Measurements from ENCODE around the gene CACNA1H.

CACNA1H gene

GRCh38 chr16:1153480-1154160 lies 714 bp downstream of the CACNA1H start:
- H3K4me3 ChIP-seq (ENCODE audit: low read depth, low read length), result peak overlapping the region; percentile 61
- peaks cover 43% of the 10 kb centered on the region for H3K27me3 ChIP-seq (ENCODE audit: control insufficient read depth, insufficient read depth, low read length)
- H3K36me3 ChIP-seq (ENCODE audit: control insufficient read depth, insufficient read depth, low read length), result no peaks in the 10 kb centered on the region
- H3K9ac ChIP-seq (ENCODE audit: low read length), result no peak overlapping the region
- peaks cover 15% of the 10 kb centered on the region for H3K4me1 ChIP-seq (ENCODE audit: control insufficient read depth, insufficient read depth, low read length)
- H3K9me3 ChIP-seq (ENCODE audit: control insufficient read depth, insufficient read depth, low read depth, low read length), result no peaks in the 10 kb centered on the region
- no peak overlapping the region for H3K27ac ChIP-seq (ENCODE audit: low read depth, low read length)

DNA sequence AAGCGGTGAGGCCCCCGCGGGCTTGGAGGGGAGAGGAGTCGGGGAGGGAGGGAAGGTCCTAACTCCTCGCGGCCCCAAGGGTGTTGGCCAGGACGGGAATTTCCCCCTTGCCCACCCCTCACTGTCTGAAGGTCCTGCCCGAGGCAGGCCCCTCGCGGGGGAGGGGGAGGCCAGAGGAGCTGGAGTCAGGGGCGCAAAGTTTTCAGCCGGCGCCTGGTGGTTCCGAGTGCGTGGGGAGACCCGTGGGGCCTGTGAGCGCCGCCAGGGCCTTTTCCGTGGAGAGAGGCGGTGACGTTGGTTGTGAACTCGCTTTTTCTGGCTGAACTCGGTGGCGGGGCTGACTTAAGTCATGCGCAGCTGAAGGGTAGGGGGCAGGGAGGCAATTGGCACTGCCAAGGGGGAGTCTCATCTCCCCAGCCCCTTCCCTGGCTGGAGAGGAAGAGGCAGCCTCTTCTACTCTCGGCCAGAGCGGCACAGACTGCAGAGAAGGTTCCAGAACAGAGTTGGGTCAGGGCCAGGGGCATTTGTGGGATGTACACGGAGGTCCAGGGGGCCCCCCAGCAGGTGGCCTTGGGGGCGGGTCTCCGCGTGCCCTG lies 1.5 kb downstream of the CACNA1H start:
- Histone ChIP-seq H3K4me1 (ENCODE audit: control insufficient read depth, insufficient read depth, low read length) (peaks cover 21% of the 10 kb centered on the region), H3K9ac (ENCODE audit: low read length) (no peak overlapping the region), H3K9me3 (ENCODE audit: control insufficient read depth, insufficient read depth, low read depth, low read length) (no peaks in the 10 kb centered on the region), H3K27ac (ENCODE audit: low read depth, low read length) (no peak overlapping the region), H3K36me3 (ENCODE audit: control insufficient read depth, insufficient read depth, low read length) (no peaks in the 10 kb centered on the region), H3K4me3 (ENCODE audit: low read depth, low read length) (peak overlapping the region; percentile 49), H3K27me3 (ENCODE audit: control insufficient read depth, insufficient read depth, low read length) (peaks cover 50% of the 10 kb centered on the region)

DNA sequence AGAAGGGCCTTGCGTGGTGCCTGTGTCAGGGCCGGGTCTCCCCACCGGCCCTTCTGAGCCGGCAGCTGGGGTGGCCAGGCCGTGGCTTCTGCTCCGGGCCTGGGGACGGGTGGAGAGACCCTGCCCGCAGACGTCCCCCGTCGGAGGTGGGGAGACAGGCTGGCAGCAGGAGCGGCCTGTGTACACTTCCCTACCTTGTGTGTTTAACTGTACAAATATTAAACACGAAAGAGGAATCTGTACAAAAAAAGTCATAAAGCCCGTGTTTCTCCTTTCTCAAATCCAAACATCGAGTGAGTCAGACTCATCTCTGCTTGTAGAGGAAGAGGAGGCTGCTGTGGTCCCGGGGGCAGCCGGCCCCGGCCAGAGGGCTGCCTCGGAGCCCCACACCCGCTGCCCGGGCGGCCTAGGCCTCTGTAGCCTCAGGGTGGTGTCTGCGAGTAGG lies 2.0 kb downstream of the CACNA1H start:
- Histone ChIP-seq H3K4me3 (ENCODE audit: low read depth, low read length) (no peak overlapping the region), H3K9me3 (ENCODE audit: control insufficient read depth, insufficient read depth, low read depth, low read length) (no peaks in the 10 kb centered on the region), H3K4me1 (ENCODE audit: control insufficient read depth, insufficient read depth, low read length) (peaks cover 26% of the 10 kb centered on the region), H3K9ac (ENCODE audit: low read length) (no peak overlapping the region), H3K36me3 (ENCODE audit: control insufficient read depth, insufficient read depth, low read length) (no peaks in the 10 kb centered on the region), H3K27ac (ENCODE audit: low read depth, low read length) (no peak overlapping the region), H3K27me3 (ENCODE audit: control insufficient read depth, insufficient read depth, low read length) (peaks cover 55% of the 10 kb centered on the region)

GRCh38 chr16:1155353-1156054 lies 2.6 kb downstream of the CACNA1H start:
- Histone ChIP-seq H3K4me1 (ENCODE audit: control insufficient read depth, insufficient read depth, low read length) (peaks cover 31% of the 10 kb centered on the region), H3K9me3 (ENCODE audit: control insufficient read depth, insufficient read depth, low read depth, low read length) (no peaks in the 10 kb centered on the region), H3K27ac (ENCODE audit: low read depth, low read length) (no peak overlapping the region), H3K4me3 (ENCODE audit: low read depth, low read length) (no peak overlapping the region), H3K9ac (ENCODE audit: low read length) (no peak overlapping the region), H3K27me3 (ENCODE audit: control insufficient read depth, insufficient read depth, low read length) (peaks cover 61% of the 10 kb centered on the region), H3K36me3 (ENCODE audit: control insufficient read depth, insufficient read depth, low read length) (no peaks in the 10 kb centered on the region)

- H3K27me3 ChIP-seq (ENCODE audit: control insufficient read depth, insufficient read depth, low read length), result peaks cover 69% of the 10 kb centered on the region
- no peak overlapping the region for H3K27ac ChIP-seq (ENCODE audit: low read depth, low read length)
- no peaks in the 10 kb centered on the region for H3K36me3 ChIP-seq (ENCODE audit: control insufficient read depth, insufficient read depth, low read length)
- H3K9ac ChIP-seq (ENCODE audit: low read length), result no peak overlapping the region
- H3K4me1 ChIP-seq (ENCODE audit: control insufficient read depth, insufficient read depth, low read length), result peaks cover 31% of the 10 kb centered on the region
- H3K4me3 ChIP-seq (ENCODE audit: low read depth, low read length), result no peak overlapping the region
- H3K9me3 ChIP-seq (ENCODE audit: control insufficient read depth, insufficient read depth, low read depth, low read length), result no peaks in the 10 kb centered on the region
Measured at GRCh38 chr16:1156055-1156982, 3.4 kb downstream of the CACNA1H start.

DNA sequence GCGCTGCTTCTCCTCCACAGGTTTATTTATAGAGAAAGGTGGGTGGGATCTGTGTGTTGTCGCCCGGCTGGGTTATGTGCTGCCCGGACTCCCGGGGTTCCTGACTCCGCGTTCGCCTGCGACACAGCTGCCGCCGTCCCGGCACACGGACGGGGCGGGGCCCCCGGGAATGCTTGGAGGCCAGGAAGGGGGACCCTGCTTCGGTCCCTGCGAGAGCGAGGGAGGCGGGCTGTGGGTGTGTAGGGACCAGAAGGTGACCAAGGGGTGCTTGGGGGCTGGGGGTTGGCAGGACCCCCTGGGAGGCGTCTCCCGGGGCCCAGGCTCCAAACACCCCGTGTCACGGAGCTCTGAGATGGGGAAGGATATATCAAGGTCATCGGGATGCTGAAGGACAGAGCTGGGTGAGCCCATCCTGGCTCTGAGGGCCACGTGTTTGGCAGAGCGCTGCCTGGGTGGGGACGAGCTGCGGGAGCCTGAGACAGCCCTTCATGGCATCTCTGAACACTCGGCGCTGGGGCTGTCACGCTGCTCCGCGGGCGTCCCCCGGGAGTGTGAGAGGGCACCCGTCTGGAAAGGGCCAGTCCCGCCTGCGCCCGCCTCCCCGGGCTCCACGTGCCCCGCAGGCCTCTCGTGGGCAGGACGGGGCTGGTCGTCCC lies 4.2 kb downstream of the CACNA1H start:
- H3K27ac ChIP-seq (ENCODE audit: low read depth, low read length), result no peak overlapping the region
- no peak overlapping the region for H3K4me3 ChIP-seq (ENCODE audit: low read depth, low read length)
- H3K36me3 ChIP-seq (ENCODE audit: control insufficient read depth, insufficient read depth, low read length), result no peaks in the 10 kb centered on the region
- peaks cover 74% of the 10 kb centered on the region for H3K27me3 ChIP-seq (ENCODE audit: control insufficient read depth, insufficient read depth, low read length)
- no peaks in the 10 kb centered on the region for H3K9me3 ChIP-seq (ENCODE audit: control insufficient read depth, insufficient read depth, low read depth, low read length)
- peaks cover 23% of the 10 kb centered on the region for H3K4me1 ChIP-seq (ENCODE audit: control insufficient read depth, insufficient read depth, low read length)
- no peak overlapping the region for H3K9ac ChIP-seq (ENCODE audit: low read length)

- Histone ChIP-seq H3K9me3 (ENCODE audit: control insufficient read depth, insufficient read depth, low read depth, low read length) (no peaks in the 10 kb centered on the region), H3K36me3 (ENCODE audit: control insufficient read depth, insufficient read depth, low read length) (no peaks in the 10 kb centered on the region), H3K9ac (ENCODE audit: low read length) (no peak overlapping the region), H3K27me3 (ENCODE audit: control insufficient read depth, insufficient read depth, low read length) (peaks cover 77% of the 10 kb centered on the region), H3K4me3 (ENCODE audit: low read depth, low read length) (no peak overlapping the region), H3K4me1 (ENCODE audit: control insufficient read depth, insufficient read depth, low read length) (peaks cover 22% of the 10 kb centered on the region), H3K27ac (ENCODE audit: low read depth, low read length) (no peak overlapping the region)
Measured at GRCh38 chr16:1157639-1158455, 4.9 kb downstream of the CACNA1H start.

DNA sequence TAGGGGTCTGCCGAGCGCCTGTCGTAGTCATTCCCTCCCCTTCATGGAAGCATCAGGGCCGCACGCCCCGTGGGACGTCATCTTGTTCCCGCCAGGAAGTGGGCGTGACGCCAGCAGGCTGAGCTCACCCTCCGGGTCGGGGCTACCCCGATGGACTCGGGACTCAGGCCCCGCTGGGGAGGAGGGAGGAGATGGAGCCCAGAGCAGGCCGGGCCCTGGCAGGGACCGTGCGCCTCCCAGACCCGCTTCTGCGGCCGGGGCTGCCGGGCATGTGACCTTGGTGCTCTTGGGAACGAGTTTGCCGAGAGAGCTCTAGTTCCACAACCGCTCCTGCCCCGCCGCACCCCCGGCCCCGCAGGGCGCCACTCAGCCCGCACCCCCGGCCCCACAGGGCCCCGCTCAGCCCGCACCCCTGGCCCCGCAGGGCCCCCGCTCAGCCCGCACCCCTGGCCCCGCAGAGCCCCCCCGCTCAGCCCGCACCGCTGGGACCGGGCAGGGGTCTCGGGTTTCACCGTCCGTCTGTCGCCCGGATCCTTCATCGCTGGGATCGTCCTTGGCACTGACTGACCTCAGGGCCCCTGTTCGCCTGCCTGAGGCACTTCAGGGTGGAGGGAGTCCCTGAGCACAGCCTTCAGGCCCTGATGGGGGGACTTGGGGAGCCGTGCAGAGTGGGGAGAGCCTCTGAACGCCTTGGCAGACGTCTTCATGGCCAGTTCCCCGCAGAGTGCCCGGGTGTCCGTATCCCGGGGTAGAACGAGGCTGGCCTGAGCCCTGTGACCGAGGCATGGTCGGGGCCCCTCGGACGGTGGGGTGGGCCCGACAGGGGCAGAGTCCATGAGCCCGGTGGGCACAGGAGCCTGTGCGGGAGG lies 5.8 kb downstream of the CACNA1H start:
- H3K36me3 ChIP-seq (ENCODE audit: control insufficient read depth, insufficient read depth, low read length), result no peaks in the 10 kb centered on the region
- peaks cover 31% of the 10 kb centered on the region for H3K4me1 ChIP-seq (ENCODE audit: control insufficient read depth, insufficient read depth, low read length)
- H3K27ac ChIP-seq (ENCODE audit: low read depth, low read length), result peak overlapping the region; percentile 6; the same call in 1 of the 2 replicates
- H3K9me3 ChIP-seq (ENCODE audit: control insufficient read depth, insufficient read depth, low read depth, low read length), result no peaks in the 10 kb centered on the region
- H3K27me3 ChIP-seq (ENCODE audit: control insufficient read depth, insufficient read depth, low read length), result peaks cover 77% of the 10 kb centered on the region
- no peak overlapping the region; the same call in 1 of the 2 replicates for H3K4me3 ChIP-seq (ENCODE audit: low read depth, low read length)
- H3K9ac ChIP-seq (ENCODE audit: low read length), result no peak overlapping the region

DNA sequence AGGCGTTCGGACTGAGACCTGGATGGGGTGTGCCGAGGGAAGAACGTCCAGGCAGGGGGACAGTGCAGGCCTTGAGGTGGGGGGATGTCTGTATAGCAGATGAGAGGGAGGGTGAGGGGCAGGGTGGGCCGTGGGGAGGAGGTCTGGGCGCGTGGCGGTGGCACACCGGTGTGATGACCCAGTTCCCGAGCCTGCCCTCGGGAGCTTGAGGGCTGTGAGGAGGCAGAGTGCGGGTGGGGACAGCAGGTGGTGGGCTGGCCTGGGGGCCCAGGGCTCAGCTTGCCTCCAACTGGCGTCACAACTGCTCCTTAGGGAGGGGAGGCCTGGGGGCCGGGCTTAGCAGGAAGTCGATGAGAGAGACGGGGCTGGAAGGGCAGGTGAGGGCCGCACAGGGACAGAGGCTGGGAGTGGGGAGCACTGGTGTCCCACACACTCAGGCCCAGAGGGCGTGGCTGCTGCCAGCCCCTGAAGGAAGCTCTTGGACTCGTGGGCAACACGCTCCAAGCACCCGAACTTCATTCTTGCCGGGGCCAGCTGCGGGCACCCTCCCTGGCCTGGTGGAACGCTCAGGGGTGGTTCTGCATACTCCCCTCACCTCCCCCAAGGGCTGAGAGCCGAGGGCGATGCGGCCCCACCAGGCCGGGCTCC lies 6.5 kb downstream of the CACNA1H start:
- Histone ChIP-seq H3K27me3 (ENCODE audit: control insufficient read depth, insufficient read depth, low read length) (peaks cover 72% of the 10 kb centered on the region), H3K27ac (ENCODE audit: low read depth, low read length) (no peak overlapping the region), H3K9ac (ENCODE audit: low read length) (no peak overlapping the region), H3K4me3 (ENCODE audit: low read depth, low read length) (no peak overlapping the region), H3K36me3 (ENCODE audit: control insufficient read depth, insufficient read depth, low read length) (no peaks in the 10 kb centered on the region), H3K4me1 (ENCODE audit: control insufficient read depth, insufficient read depth, low read length) (peaks cover 32% of the 10 kb centered on the region), H3K9me3 (ENCODE audit: control insufficient read depth, insufficient read depth, low read depth, low read length) (no peaks in the 10 kb centered on the region)
